Renal pelvis (tissue), 4 donors: ENCODE results near the gene IVD. TPM values are rescaled to one million over a fixed set of nuclear protein-coding genes. Genes with fewer than 3 reads are reported as not detected.

Source experiments
- DNase-seq: peaks from one replicate; pipeline ENCODE4 v3.0.0-alpha.2; 2013
- polyA plus RNA-seq, 3 donors: library from polyadenylated mRNA; unstranded; fragments of 120-200 nt; gene quantifications; one replicate each; pipeline ENCODE4 v1.2.1, GENCODE V29; 2013; ENCODE audit not compliant: insufficient read length in 3 of 3

The IVD gene
- polyA plus RNA-seq, 3 donors = 62.1 to 103 (median 100) TPM

GRCh38 chr15:40409366-40409765 is 3.8 kb downstream of the IVD start:
- no peak for DNase-seq

DNA sequence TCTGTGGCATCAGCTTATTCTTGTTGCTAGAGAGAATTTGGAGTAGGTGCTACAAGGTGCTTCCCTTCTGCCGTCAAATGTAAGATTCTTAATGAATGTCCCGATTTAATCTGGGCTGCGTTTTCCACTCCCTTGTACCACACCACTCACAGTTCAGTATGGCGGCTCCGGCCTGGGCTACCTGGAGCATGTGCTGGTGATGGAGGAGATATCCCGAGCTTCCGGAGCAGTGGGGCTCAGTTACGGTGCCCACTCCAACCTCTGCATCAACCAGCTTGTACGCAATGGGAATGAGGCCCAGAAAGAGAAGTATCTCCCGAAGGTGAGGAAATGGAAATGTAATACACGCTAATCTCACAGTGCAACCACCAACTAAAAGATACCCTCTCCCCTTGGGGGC is 4.9 kb downstream of the IVD start:
- no peak for DNase-seq

- no peak for DNase-seq
Observed at GRCh38 chr15:40412095-40412759, 6.6 kb downstream of the IVD start.

DNA sequence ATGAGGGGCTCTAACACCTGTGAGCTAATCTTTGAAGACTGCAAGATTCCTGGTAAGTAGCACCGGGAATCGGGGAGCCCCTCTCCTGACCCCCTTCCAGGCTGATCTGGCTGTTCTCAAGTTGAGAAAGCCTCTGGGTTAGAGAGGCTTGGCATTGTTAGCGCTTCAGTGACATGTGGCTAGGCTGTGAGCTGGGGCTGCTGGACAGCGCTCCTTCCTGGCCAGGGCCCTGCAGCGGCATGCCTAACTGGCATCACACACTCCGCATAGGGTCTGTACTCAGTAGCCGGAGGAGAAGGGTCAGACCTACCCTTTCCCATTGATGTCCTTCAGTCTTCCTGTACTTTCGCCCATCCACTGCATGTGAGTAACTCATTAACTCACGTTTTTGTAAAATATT is 7.4 kb downstream of the IVD start:
- no peak for DNase-seq

- no peak for DNase-seq
Observed at GRCh38 chr15:40414816-40415215, 9.2 kb downstream of the IVD start.

DNA sequence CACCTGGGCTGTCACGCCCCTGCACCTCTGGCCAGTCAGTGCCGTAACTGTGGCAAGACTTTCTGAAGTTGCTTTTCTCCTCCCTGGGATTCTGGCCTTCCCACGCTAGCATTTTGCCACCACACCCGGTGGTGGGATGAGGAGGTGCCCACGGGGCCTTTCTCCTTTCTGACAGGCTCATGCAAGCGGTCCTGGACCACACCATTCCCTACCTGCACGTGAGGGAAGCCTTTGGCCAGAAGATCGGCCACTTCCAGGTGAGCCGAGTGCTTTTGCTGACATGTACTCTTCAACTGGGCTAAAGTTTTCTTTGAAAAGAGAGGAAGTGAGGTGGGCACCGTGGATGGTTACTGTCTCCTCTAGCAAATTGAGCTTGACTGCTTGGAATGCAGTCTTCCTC is 9.6 kb downstream of the IVD start:
- DNase-seq = no peak

DNA sequence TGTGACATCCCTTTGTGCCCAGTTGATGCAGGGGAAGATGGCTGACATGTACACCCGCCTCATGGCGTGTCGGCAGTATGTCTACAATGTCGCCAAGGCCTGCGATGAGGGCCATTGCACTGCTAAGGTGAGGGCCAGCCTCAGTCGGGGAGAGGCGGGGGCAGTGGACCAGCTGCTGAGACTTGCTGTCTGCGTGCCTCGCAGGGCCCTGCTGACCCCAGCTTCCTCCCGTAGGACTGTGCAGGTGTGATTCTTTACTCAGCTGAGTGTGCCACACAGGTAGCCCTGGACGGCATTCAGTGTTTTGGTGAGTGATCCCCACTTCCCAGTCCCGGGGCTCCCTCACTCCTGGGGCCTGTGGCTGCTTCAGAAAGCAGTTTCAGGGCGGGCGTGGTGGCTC is 10.5 kb downstream of the IVD start:
- DNase-seq = no peak

DNA sequence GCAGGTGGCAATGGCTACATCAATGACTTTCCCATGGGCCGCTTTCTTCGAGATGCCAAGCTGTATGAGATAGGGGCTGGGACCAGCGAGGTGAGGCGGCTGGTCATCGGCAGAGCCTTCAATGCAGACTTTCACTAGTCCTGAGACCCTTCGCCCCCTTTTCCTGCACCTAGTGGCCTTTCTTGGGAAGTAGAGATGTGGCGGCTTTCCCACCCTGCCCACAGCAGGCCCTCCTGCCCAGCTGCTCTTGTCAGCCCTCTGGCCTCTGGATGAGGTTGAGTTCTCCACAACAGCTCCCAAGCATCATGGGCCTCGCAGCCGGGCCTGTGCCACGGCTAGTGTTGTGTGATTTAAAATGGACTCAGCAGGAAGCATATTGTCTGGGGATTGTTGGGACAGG is 12.5 kb downstream of the IVD start:
- no peak for DNase-seq

GRCh38 chr15:40420071-40420713 is 14.6 kb downstream of the IVD start:
- DNase-seq = no peak

DNA sequence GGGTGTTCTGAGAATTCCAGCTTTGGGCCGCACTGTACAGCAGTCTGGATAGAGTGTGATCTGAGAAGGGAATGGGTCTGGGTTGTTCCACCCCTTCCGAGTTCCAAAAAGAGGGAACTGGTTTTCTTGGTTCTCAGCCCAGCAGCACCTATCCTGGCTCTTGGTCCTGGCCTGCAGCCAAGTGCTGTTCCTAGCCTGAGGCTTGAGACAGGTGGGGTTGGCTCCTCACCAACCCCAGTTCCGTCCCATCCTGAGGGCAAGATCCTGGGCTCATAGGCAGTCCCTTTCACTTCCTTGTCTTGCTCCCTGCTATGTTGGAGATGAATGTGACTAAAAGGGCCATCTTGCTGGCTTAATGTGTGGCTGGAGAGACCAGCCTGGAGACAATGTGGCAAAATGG is 15.2 kb downstream of the IVD start:
- no peak for DNase-seq

DNA sequence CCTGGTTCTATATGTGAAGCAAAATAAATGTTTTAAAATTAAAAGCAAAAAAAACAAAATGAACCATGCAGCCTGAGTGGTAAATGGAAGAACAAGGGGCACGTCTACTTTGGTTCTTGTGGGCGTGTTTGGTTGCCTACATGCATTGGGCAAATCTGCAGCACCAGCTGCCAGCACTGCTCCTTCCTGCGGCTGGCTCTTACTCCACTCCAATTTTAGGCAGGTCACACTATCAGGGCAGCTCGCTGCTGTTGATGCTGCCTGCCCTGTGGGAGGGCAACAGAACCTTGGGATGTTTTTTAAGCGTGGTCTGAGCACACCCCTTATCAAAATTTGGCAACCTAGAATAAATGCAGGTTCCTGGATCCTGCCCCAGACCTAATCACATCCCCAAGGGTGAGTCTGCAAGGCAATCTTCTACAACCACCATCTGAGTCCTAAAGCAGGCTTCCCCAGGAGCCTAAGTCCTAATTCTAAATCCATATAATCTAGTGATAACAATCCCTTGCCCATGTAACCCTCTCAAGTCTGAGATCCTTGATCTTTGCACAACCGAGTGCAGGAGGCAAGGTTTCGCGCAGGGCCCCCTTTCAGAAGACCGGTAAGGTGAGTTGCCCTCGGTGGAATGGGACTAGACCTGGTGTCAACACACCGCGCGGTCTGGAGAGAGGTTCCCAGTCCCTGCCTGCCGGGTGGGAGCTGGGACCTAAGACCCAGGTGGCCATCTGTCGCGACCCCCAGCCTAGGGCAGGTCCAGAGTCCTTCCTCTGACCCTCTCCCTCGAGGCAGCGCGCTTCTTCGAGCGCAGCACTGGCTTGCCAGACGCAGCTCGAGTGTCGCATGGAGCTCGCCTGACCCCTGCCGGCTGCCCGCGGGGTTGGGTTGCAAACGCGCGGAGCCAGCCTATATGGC is 15.9 kb downstream of the IVD start:
- peak; percentile 53 for DNase-seq

GRCh38 chr15:40424483-40425115 is 19.0 kb downstream of the IVD start:
- DNase-seq = no peak

DNA sequence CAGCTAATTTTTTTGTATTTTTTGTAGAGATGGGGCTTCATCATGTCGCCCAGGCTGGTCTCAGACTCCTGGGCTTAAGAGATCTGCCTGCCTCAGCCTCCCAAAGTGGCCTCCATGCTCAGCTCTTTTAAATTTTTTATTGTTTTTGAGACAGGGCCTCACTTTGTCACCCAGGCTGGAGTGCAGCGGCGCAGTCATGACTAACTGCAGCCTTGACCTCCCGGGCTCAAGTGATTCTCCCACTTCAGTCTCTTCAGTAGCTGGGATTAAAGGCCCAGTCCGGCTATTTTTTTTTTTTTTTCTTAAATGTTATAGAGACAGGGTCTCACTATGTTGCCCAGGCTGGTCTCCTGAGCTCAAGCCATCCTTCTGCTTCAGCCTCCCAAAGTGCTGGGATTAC is 20.1 kb downstream of the IVD start:
- DNase-seq = no peak

DNA sequence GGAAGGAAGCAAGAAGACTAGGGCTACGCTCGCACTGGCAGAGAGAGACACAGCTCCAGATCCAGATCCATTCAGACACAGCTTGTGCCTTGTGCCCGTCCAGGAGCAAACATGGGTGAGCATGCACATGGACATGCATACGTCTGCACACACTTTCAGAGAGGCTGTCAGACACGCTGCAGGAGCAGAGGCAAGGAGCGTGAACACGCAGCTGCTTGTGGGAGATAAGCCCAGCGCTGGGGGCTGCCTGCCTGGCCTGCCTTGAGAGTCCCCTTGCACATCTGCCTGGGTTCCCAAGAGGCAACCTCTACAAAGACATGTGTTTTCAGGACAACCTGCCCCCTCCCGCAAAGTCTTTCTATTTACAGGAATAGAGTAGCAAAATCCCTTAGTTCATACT is 21.6 kb downstream of the IVD start:
- no peak for DNase-seq

DNA sequence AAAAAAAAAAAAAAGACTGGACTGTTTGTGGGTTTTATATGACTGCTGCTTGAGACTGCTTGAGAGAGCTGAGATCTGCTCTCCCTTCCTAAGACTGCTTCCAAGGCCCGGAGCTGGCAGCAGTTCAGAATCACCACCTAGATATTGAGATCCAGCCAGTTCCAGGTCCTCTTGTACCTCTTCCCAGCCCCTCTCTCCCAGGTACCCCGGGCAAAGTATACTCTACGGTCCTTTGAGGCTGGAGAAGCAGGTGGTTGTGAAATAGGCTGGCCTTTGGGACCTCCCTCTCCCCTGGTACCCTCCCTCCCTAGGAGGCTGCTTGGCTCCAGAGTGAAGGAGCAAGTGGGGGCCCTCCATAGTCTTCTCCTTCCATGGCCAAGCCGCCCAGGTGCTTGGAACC is 22.6 kb downstream of the IVD start:
- no peak for DNase-seq

- no peak for DNase-seq
Observed at GRCh38 chr15:40429068-40429710, 23.6 kb downstream of the IVD start.

DNA sequence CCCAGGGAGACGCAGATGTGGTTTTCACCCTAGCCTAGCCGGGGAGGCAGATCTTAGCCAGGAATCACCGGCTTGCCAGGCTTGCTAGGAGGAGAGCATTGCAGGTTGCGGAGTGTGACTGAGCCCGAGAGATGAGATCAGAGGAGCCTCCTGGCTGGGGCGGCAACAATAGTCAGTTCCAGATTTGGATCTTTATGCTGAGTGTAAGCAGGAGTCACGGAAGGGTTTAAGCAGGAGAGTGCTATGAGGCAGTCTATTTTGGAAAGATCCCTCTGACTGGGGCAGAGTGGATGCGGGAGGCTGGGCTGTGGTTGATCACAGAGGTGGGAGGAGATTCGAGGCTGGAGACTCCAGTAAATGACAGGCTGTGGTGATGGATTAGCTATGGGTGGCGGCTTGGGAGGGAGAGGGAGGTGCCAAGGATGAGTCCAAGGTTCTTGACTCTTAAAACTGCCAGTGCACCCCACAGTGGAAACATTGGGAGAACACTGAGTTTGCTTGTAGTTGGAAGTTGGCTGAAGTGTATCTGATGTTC is 24.7 kb downstream of the IVD start:
- DNase-seq = no peak

DNA sequence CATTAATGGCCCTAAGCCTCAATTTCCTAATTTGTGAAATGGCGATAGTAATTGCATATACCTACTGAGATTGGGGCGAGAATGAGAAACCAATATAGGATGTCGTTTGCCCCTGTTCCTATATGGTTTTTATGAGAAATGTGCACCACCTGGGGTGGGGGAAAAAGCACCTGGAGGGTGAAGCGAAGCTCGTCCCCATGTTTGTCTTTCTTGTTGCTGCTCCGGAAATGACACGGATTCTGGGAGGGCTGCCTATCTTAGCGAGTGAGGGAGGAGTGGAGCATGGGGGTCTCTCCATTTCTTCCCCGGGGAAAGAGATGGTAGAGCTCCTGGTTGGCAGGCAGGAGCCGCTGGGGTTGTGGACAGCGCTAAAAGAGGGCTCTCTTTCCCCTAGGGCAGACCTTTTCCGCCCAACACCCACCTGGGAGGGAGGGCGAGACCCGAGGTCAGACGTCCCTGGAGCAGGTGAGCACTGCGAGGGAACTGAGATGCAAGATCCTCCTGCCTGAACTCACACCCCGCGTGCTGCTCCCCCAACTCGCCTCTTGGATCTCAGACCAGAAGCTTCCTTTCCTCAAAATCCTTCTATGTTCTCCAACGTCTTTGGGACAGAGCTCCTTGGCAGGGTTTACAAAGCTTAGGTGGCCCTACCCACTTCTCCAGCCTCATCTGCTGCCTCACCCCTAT is 29.6 kb downstream of the IVD start:
- DNase-seq = no peak

GRCh38 chr15:40435710-40436089 is 30.1 kb downstream of the IVD start:
- DNase-seq = no peak

- no peak for DNase-seq
Observed at GRCh38 chr15:40436116-40436891, 30.7 kb downstream of the IVD start.
